WERI-Rb-1 (cell line): Measurements from ENCODE around the gene GRID1.

Experiments used
- DNase-seq: peaks from one replicate; pipeline ENCODE4 v3.0.0-alpha.2; 2020
- H3K27ac ChIP-seq: fragments of 250-450 bp; sonication (Bioruptor Pico); 2 replicates; pipeline ENCODE4 v1.5.1; 2020; ENCODE audit warnings: mild to moderate bottlenecking, moderate library complexity
- H3K27me3 ChIP-seq: fragments of 250-450 bp; sonication (Bioruptor Pico); 2 replicates; pipeline ENCODE4 v1.5.1; 2021; ENCODE audit warnings: mild to moderate bottlenecking, low read depth, moderate library complexity; ENCODE audit not compliant: insufficient read depth, severe bottlenecking
- H3K36me3 ChIP-seq: fragments of 250-450 bp; sonication (Bioruptor Pico); 2 replicates; pipeline ENCODE4 v1.5.1; 2020; ENCODE audit warnings: mild to moderate bottlenecking, moderate library complexity
- H3K4me3 ChIP-seq: 2 replicates; pipeline ENCODE4 v1.5.1; 2011; ENCODE audit warnings: low read depth, mild to moderate bottlenecking, control low read depth, low read length
- H3K9me3 ChIP-seq: fragments of 250-450 bp; sonication (Bioruptor Pico); 2 replicates; pipeline ENCODE4 v1.5.1; 2021; ENCODE audit warnings: mild to moderate bottlenecking, moderate library complexity; ENCODE audit not compliant: severe bottlenecking
- TF ChIP-seq, protein P1 (sequence below): IDR thresholded peaks from 2 replicates; pipeline ENCODE4 v1.5.1; 2011; ENCODE audit warnings: low read depth, mild to moderate bottlenecking, control low read depth, inconsistent platforms, low read length

Gene GRID1

DNA sequence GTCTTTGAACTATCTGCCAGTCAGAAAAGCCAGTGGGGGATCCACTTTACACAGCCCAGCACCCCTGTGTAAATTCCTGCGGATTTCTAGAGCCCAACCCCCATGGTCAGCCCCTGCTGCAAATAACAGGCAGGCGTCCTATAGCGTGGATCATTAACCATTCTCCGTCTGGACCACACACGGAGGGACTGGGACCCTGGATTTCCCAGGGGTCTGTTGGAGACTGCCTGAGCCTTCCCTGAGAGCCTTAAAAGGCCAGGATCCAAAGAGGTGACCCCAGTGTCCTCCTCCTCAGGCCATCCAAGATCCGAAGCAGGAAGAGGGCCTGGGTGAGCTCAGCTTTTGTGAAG is 11.2 kb upstream of the GRID1 start:
- H3K9me3 ChIP-seq, result no peaks in the 10 kb centered on the region
- H3K4me3 ChIP-seq, result no peak overlapping the region
- H3K27me3 ChIP-seq, result no peaks in the 10 kb centered on the region
- TF ChIP-seq, protein P1, sequence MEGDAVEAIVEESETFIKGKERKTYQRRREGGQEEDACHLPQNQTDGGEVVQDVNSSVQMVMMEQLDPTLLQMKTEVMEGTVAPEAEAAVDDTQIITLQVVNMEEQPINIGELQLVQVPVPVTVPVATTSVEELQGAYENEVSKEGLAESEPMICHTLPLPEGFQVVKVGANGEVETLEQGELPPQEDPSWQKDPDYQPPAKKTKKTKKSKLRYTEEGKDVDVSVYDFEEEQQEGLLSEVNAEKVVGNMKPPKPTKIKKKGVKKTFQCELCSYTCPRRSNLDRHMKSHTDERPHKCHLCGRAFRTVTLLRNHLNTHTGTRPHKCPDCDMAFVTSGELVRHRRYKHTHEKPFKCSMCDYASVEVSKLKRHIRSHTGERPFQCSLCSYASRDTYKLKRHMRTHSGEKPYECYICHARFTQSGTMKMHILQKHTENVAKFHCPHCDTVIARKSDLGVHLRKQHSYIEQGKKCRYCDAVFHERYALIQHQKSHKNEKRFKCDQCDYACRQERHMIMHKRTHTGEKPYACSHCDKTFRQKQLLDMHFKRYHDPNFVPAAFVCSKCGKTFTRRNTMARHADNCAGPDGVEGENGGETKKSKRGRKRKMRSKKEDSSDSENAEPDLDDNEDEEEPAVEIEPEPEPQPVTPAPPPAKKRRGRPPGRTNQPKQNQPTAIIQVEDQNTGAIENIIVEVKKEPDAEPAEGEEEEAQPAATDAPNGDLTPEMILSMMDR, result no peak
- H3K27ac ChIP-seq, result no peak overlapping the region
- DNase-seq, result peak; percentile 4
- no peaks in the 10 kb centered on the region for H3K36me3 ChIP-seq

DNA sequence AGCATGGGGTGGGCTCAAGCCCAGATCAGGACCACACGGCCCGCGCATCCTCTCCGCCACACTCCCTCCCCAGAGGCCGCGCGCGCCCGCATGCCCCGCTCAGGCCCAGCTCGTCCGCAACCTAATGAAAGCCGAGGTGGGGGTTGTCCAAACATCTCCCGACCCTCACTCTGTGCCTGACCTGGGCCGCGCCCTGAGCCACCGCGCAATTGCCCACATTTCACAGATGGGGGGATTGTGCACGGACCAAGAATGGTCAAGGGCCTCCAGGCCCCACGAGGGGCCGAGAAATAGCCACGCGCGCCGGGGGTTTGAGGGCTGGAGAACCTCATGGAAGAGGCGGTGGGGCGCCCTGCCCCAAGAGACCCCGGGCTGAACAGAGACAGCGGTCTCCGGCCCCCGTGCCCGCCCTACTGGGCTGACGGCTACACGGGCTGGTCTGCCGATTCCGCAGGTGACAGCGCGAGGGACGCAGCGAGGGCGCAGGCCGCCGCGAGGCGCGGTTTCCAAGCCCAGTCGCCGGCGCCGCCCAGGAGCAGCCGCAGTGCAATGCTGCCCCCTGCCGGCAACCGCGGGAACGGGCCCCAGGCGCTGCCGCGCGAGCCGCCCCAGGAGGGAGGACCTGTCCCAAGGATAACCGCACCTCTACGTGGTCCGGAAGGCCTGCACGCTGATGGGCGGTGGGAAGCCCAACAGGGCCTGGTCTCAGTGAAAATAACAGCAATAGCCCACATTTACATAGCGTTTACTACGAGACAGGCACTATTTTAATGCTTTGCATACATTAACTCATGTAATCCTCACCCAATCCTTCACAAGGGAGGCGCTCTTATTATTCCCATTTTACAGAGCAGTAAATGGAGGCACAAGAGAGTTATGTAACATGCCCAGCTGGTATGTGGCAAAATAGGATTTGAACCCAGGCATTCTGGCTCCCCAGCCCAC is 10.5 kb upstream of the GRID1 start:
- TF ChIP-seq, protein P1, result peak; percentile 98
- Histone ChIP-seq H3K27ac (no peak overlapping the region), H3K27me3 (peaks cover 2% of the 10 kb centered on the region), H3K4me3 (no peak overlapping the region), H3K36me3 (no peaks in the 10 kb centered on the region), H3K9me3 (no peaks in the 10 kb centered on the region)
- DNase-seq, result peak; percentile 83

DNA sequence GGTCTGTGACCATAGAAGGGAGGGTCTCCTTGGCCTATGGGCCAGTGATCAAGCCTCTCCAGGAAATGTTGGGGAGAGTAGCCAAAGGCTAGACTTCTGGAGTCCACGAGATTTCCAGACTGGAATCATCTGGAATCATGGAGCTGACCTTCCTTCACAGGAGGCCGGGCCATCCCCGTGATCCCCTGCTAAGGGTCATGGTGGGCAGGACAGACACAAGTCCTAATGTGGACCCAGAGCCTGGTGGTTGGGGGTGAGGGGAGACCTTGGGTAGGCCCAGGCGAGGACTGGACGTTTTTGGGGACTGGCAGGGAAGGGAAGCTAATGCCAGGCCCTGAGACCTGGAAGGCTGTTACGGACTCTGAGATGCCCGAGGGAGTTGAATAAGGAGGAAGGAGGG is 9.8 kb upstream of the GRID1 start:
- H3K9me3 ChIP-seq, result no peaks in the 10 kb centered on the region
- TF ChIP-seq, protein P1, result no peak
- H3K27ac ChIP-seq, result no peak overlapping the region
- no peaks in the 10 kb centered on the region for H3K36me3 ChIP-seq
- no peak overlapping the region for H3K4me3 ChIP-seq
- DNase-seq, result no peak
- H3K27me3 ChIP-seq, result peaks cover 9% of the 10 kb centered on the region

DNA sequence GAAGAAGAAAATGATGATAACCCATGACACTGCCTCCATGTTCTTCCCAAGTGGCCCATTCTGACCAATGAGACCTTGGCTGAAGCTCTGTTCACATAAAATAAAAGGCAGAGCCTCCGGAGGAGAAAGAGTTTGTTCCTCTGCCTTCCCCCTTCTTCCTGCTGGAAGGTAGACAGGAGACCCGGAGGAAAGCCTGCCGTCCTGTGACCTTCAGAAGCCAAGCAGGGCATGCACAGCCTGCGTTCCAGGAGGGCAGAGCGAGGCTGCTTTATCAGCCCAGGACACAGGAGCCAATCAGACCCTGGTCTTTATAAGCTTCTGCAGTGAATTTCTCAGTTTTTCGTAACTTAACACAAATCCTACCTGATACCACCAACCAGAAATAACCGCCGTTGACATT is 8.6 kb upstream of the GRID1 start:
- DNase-seq, result peak; percentile 1
- no peaks in the 10 kb centered on the region for H3K36me3 ChIP-seq
- H3K27me3 ChIP-seq, result peaks cover 21% of the 10 kb centered on the region
- TF ChIP-seq, protein P1, result no peak
- no peak overlapping the region for H3K27ac ChIP-seq
- H3K9me3 ChIP-seq, result no peaks in the 10 kb centered on the region
- no peak overlapping the region for H3K4me3 ChIP-seq

DNA sequence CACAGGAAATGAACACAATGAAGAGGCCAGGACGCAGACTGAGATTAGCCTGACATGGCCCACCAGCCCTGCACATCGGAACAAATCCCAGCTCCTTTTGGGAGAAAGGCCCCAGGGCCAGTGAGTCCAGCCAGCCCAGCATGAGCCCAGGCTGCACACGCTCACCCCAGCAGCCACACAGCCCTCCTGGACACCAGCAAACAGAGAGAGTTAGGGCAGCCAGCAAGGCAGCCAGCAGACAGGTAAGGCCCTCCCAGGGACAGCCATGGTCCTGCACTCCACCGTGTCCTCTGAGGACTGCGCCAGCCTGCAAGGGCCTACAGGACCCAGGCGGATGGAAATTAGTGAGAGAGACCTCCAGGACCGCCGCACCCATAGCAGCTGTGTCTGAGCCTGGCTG is 8.1 kb upstream of the GRID1 start:
- peak; percentile 9 for DNase-seq
- Histone ChIP-seq H3K9me3 (no peaks in the 10 kb centered on the region), H3K36me3 (no peaks in the 10 kb centered on the region), H3K27ac (no peak overlapping the region), H3K27me3 (peaks cover 27% of the 10 kb centered on the region), H3K4me3 (no peak overlapping the region)
- TF ChIP-seq, protein P1, result no peak

DNA sequence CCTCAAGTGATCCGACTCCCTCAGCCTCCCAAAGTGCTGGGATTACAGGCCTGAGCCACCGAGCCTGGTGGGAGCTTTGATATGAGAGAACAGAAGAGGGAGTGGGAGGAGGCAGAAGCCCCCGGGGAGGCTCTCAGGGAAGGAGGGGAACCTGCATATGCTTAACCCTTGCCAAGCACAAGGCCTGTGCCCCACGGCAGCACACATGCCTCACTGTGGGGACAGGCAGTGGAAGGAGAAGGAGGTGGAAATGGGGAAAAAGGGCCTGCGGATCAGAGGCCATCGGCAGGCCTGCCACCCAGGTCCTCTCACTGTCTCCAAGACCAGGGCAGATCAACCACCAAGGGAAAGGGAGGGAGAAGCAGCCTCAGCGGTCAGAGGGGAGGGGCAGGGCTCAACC is 7.2 kb upstream of the GRID1 start:
- Histone ChIP-seq H3K27ac (no peak overlapping the region), H3K36me3 (no peaks in the 10 kb centered on the region), H3K9me3 (no peaks in the 10 kb centered on the region), H3K4me3 (no peak overlapping the region), H3K27me3 (peaks cover 35% of the 10 kb centered on the region)
- DNase-seq, result peak; percentile 4
- TF ChIP-seq, protein P1, result no peak
